Measurements from ENCODE around the gene PICALM. TPM values are rescaled to one million over a fixed set of nuclear protein-coding genes. Genes with fewer than 3 reads are reported as not detected.
"Not testable (repeated sequence)": the region's sequence is repeated elsewhere in the genome, so short reads cannot be mapped to it uniquely, and the experiment has no call there.

Gene PICALM
- total and polyA plus RNA-seq, 4 donors, result 94.5 to 486 (median 204) TPM

- DNase-seq, result peak; percentile 66 to 79
- H3K27me3 ChIP-seq (ENCODE audit: control insufficient read depth in 1 of 2, insufficient read depth in 2 of 2, low read length in 1 of 2), result no peaks in the 10 kb centered on the region
- no peaks in the 10 kb centered on the region for H3K9me3 ChIP-seq (ENCODE audit: control insufficient read depth, low read length)
- peak; percentile 82 for ATAC-seq (ENCODE audit: low FRiP score)
- peak overlapping the region in 1 of 2 donors; percentile 46 for H3K27ac ChIP-seq (ENCODE audit: low read depth in 1 of 2, low read length in 2 of 2)
- no peaks in the 10 kb centered on the region for H3K36me3 ChIP-seq (ENCODE audit: control insufficient read depth in 1 of 2, insufficient read depth in 2 of 2, low read length in 1 of 2)
- intact Hi-C loops (cut with DNase I), result no loop called here
- WGBS, 2 donors, result 0 to 4% methylated on average over 2 of the region's 2 CpGs
- H3K4me1 ChIP-seq (ENCODE audit: control insufficient read depth in 1 of 2, insufficient read depth in 2 of 2, low read length in 2 of 2), result no peaks in the 10 kb centered on the region
- no peak overlapping the region for H3K4me3 ChIP-seq (ENCODE audit: low read length in 2 of 2)
Measured at GRCh38 chr11:86091566-86091965, 22.7 kb upstream of the PICALM start.

GRCh38 chr11:86091086-86091485 lies 22.2 kb upstream of the PICALM start:
- WGBS, 2 donors, result 92 to 97% methylated on average over 1 of the region's 1 CpG
- no peak for ATAC-seq (ENCODE audit: low FRiP score)
- intact Hi-C loops (cut with DNase I), result no loop called here
- H3K4me3 ChIP-seq (ENCODE audit: low read length in 2 of 2), result no peak overlapping the region
- peak overlapping the region in 1 of 2 donors; percentile 57 for H3K27ac ChIP-seq (ENCODE audit: low read depth in 1 of 2, low read length in 2 of 2)
- H3K9me3 ChIP-seq (ENCODE audit: control insufficient read depth, low read length), result no peaks in the 10 kb centered on the region
- no peaks in the 10 kb centered on the region for H3K4me1 ChIP-seq (ENCODE audit: control insufficient read depth in 1 of 2, insufficient read depth in 2 of 2, low read length in 2 of 2)
- no peaks in the 10 kb centered on the region for H3K27me3 ChIP-seq (ENCODE audit: control insufficient read depth in 1 of 2, insufficient read depth in 2 of 2, low read length in 1 of 2)
- H3K36me3 ChIP-seq (ENCODE audit: control insufficient read depth in 1 of 2, insufficient read depth in 2 of 2, low read length in 1 of 2), result no peaks in the 10 kb centered on the region
- no peak for DNase-seq

- DNase-seq (no peak), ATAC-seq (ENCODE audit: low FRiP score) (no peak)
- H3K27me3 ChIP-seq (ENCODE audit: control insufficient read depth in 1 of 2, insufficient read depth in 2 of 2, low read length in 1 of 2), result no peaks in the 10 kb centered on the region
- no peak overlapping the region for H3K27ac ChIP-seq (ENCODE audit: low read depth in 1 of 2, low read length in 2 of 2)
- 8 to 18% methylated on average over 1 of the region's 1 CpG for WGBS, 2 donors
- H3K36me3 ChIP-seq (ENCODE audit: control insufficient read depth in 1 of 2, insufficient read depth in 2 of 2, low read length in 1 of 2), result no peaks in the 10 kb centered on the region
- no peaks in the 10 kb centered on the region for H3K9me3 ChIP-seq (ENCODE audit: control insufficient read depth, low read length)
- intact Hi-C loops (cut with DNase I), result no loop called here
- H3K4me3 ChIP-seq (ENCODE audit: low read length in 2 of 2), result no peak overlapping the region
- H3K4me1 ChIP-seq (ENCODE audit: control insufficient read depth in 1 of 2, insufficient read depth in 2 of 2, low read length in 2 of 2), result no peaks in the 10 kb centered on the region
Measured at GRCh38 chr11:86089659-86090058, 20.8 kb upstream of the PICALM start.

GRCh38 chr11:86087688-86088087 lies 18.8 kb upstream of the PICALM start:
- WGBS, 2 donors, result 94 to 99% methylated on average over 2 of the region's 2 CpGs

GRCh38 chr11:86087256-86087655 lies 18.4 kb upstream of the PICALM start:
- WGBS, 2 donors, result 36 to 41% methylated on average over 2 of the region's 2 CpGs
- Histone ChIP-seq H3K4me3 (ENCODE audit: low read length in 2 of 2) (no peak overlapping the region), H3K4me1 (ENCODE audit: control insufficient read depth in 1 of 2, insufficient read depth in 2 of 2, low read length in 2 of 2) (no peaks in the 10 kb centered on the region), H3K36me3 (ENCODE audit: control insufficient read depth in 1 of 2, insufficient read depth in 2 of 2, low read length in 1 of 2) (no peaks in the 10 kb centered on the region), H3K9me3 (ENCODE audit: control insufficient read depth, low read length) (no peaks in the 10 kb centered on the region), H3K27ac (ENCODE audit: low read depth in 1 of 2, low read length in 2 of 2) (no peak overlapping the region), H3K27me3 (ENCODE audit: control insufficient read depth in 1 of 2, insufficient read depth in 2 of 2, low read length in 1 of 2) (no peaks in the 10 kb centered on the region)
- DNase-seq (no peak), ATAC-seq (ENCODE audit: low FRiP score) (no peak)
- intact Hi-C loops (cut with DNase I), result no loop called here

More at GRCh38 chr11:86087688-86088087, 18.8 kb upstream of the PICALM start:
- H3K27me3 ChIP-seq (ENCODE audit: control insufficient read depth in 1 of 2, insufficient read depth in 2 of 2, low read length in 1 of 2); H3K9me3 ChIP-seq (ENCODE audit: control insufficient read depth, low read length); intact Hi-C loops (cut with DNase I); H3K4me3 ChIP-seq (ENCODE audit: low read length in 2 of 2); H3K27ac ChIP-seq (ENCODE audit: low read depth in 1 of 2, low read length in 2 of 2); DNase-seq; ATAC-seq (ENCODE audit: low FRiP score); H3K4me1 ChIP-seq (ENCODE audit: control insufficient read depth in 1 of 2, insufficient read depth in 2 of 2, low read length in 2 of 2); H3K36me3 ChIP-seq (ENCODE audit: control insufficient read depth in 1 of 2, insufficient read depth in 2 of 2, low read length in 1 of 2): not testable (repeated sequence)

- H3K4me1 ChIP-seq (ENCODE audit: control insufficient read depth in 1 of 2, insufficient read depth in 2 of 2, low read length in 2 of 2), result no peaks in the 10 kb centered on the region
- no peaks in the 10 kb centered on the region for H3K36me3 ChIP-seq (ENCODE audit: control insufficient read depth in 1 of 2, insufficient read depth in 2 of 2, low read length in 1 of 2)
- intact Hi-C loops (cut with DNase I), result no loop called here
- no peaks in the 10 kb centered on the region for H3K27me3 ChIP-seq (ENCODE audit: control insufficient read depth in 1 of 2, insufficient read depth in 2 of 2, low read length in 1 of 2)
- DNase-seq, result no peak
- no peaks in the 10 kb centered on the region for H3K9me3 ChIP-seq (ENCODE audit: control insufficient read depth, low read length)
- no peak for ATAC-seq (ENCODE audit: low FRiP score)
- no peak overlapping the region for H3K4me3 ChIP-seq (ENCODE audit: low read length in 2 of 2)
- H3K27ac ChIP-seq (ENCODE audit: low read depth in 1 of 2, low read length in 2 of 2), result no peak overlapping the region
- WGBS, 2 donors, result 91 to 95% methylated on average over 3 of the region's 3 CpGs
Measured at GRCh38 chr11:86081455-86081854, 12.6 kb upstream of the PICALM start.

GRCh38 chr11:86079421-86079820 lies 10.5 kb upstream of the PICALM start:
- Histone ChIP-seq H3K36me3 (ENCODE audit: control insufficient read depth in 1 of 2, insufficient read depth in 2 of 2, low read length in 1 of 2) (no peaks in the 10 kb centered on the region), H3K27me3 (ENCODE audit: control insufficient read depth in 1 of 2, insufficient read depth in 2 of 2, low read length in 1 of 2) (no peaks in the 10 kb centered on the region), H3K9me3 (ENCODE audit: control insufficient read depth, low read length) (no peaks in the 10 kb centered on the region), H3K4me3 (ENCODE audit: low read length in 2 of 2) (no peak overlapping the region), H3K27ac (ENCODE audit: low read depth in 1 of 2, low read length in 2 of 2) (no peak overlapping the region), H3K4me1 (ENCODE audit: control insufficient read depth in 1 of 2, insufficient read depth in 2 of 2, low read length in 2 of 2) (no peaks in the 10 kb centered on the region)
- intact Hi-C loops (cut with DNase I), result no loop called here
- DNase-seq (no peak), ATAC-seq (ENCODE audit: low FRiP score) (no peak)
- 93% methylated on average over 3 of the region's 3 CpGs for WGBS, 2 donors

- no peaks in the 10 kb centered on the region for H3K9me3 ChIP-seq (ENCODE audit: control insufficient read depth, low read length)
- no peak for DNase-seq
- no peaks in the 10 kb centered on the region for H3K27me3 ChIP-seq (ENCODE audit: control insufficient read depth in 1 of 2, insufficient read depth in 2 of 2, low read length in 1 of 2)
- intact Hi-C loops (cut with DNase I), result no loop called here
- H3K27ac ChIP-seq (ENCODE audit: low read depth in 1 of 2, low read length in 2 of 2), result no peak overlapping the region
- 85 to 87% methylated on average over 2 of the region's 2 CpGs for WGBS, 2 donors
- H3K4me1 ChIP-seq (ENCODE audit: control insufficient read depth in 1 of 2, insufficient read depth in 2 of 2, low read length in 2 of 2), result no peaks in the 10 kb centered on the region
- ATAC-seq (ENCODE audit: low FRiP score), result no peak
- no peak overlapping the region for H3K4me3 ChIP-seq (ENCODE audit: low read length in 2 of 2)
- no peaks in the 10 kb centered on the region for H3K36me3 ChIP-seq (ENCODE audit: control insufficient read depth in 1 of 2, insufficient read depth in 2 of 2, low read length in 1 of 2)
Measured at GRCh38 chr11:86073948-86074347, 5.1 kb upstream of the PICALM start.

- Histone ChIP-seq H3K4me1 (ENCODE audit: control insufficient read depth in 1 of 2, insufficient read depth in 2 of 2, low read length in 2 of 2) (no peaks in the 10 kb centered on the region), H3K4me3 (ENCODE audit: low read length in 2 of 2) (no peak overlapping the region), H3K27ac (ENCODE audit: low read depth in 1 of 2, low read length in 2 of 2) (no peak overlapping the region), H3K27me3 (ENCODE audit: control insufficient read depth in 1 of 2, insufficient read depth in 2 of 2, low read length in 1 of 2) (no peaks in the 10 kb centered on the region), H3K36me3 (ENCODE audit: control insufficient read depth in 1 of 2, insufficient read depth in 2 of 2, low read length in 1 of 2) (no peaks in the 10 kb centered on the region), H3K9me3 (ENCODE audit: control insufficient read depth, low read length) (no peaks in the 10 kb centered on the region)
- 97% methylated on average over 5 of the region's 5 CpGs for WGBS, 2 donors
- no peak for DNase-seq
- no peak for ATAC-seq (ENCODE audit: low FRiP score)
- intact Hi-C loops (cut with DNase I), result no loop called here
Measured at GRCh38 chr11:86072211-86072610, 3.3 kb upstream of the PICALM start.
